Kidney epithelial cell (primary cell): Measurements from ENCODE around the gene EPN2. TPM values are rescaled to one million over a fixed set of nuclear protein-coding genes. Genes with fewer than 3 reads are reported as not detected.

Source experiments
- DNase-seq: peaks from one replicate; pipeline ENCODE4 v3.0.0-alpha.2; 2010; ENCODE audit warnings: low read depth
- H3K27me3 ChIP-seq: 2 replicates; pipeline ENCODE4 v1.6.0; 2011; ENCODE audit warnings: low read length; ENCODE audit not compliant: control insufficient read depth, insufficient read depth
- H3K36me3 ChIP-seq: 2 replicates; pipeline ENCODE4 v1.5.1; 2011; ENCODE audit warnings: low read length; ENCODE audit not compliant: control insufficient read depth, insufficient read depth
- H3K4me3 ChIP-seq: 2 replicates; pipeline ENCODE4 v1.5.1; 2011; ENCODE audit warnings: low read depth, mild to moderate bottlenecking, control low read depth, low read length
- CTCF ChIP-seq: IDR thresholded peaks from 2 replicates; pipeline ENCODE4 v1.5.1; 2011; ENCODE audit warnings: mild to moderate bottlenecking, moderate library complexity, low read length, control low read depth, inconsistent platforms; ENCODE audit not compliant: insufficient read depth, poor library complexity, severe bottlenecking
- total RNA-seq: library from RNA; depleted of rRNA; stranded (reverse); fragments of >200 nt; gene quantifications from 2 replicates; pipeline ENCODE4 v1.2.3, GENCODE V29; 2015

EPN2 gene
- total RNA-seq, 1 donor from 2014 or later = 13.7 TPM

GRCh38 chr17:19302791-19303331 is 65.7 kb downstream of the EPN2 start:
- H3K36me3 ChIP-seq = no peaks in the 10 kb centered on the region
- no peak overlapping the region for H3K4me3 ChIP-seq
- no peak for DNase-seq
- no peak for TF ChIP-seq CTCF
- H3K27me3 ChIP-seq = no peaks in the 10 kb centered on the region

GRCh38 chr17:19303367-19303776 is 66.2 kb downstream of the EPN2 start:
- Histone ChIP-seq H3K36me3 (no peaks in the 10 kb centered on the region), H3K4me3 (no peak overlapping the region), H3K27me3 (no peaks in the 10 kb centered on the region)
- no peak for DNase-seq
- TF ChIP-seq CTCF = no peak

- H3K36me3 ChIP-seq = no peaks in the 10 kb centered on the region
- DNase-seq = peak; percentile 44
These were observed 67.0 kb downstream of the EPN2 start for GRCh38 chr17:19304209-19304608.

GRCh38 chr17:19304751-19305150 is 67.6 kb downstream of the EPN2 start:
- no peak overlapping the region for H3K4me3 ChIP-seq
- DNase-seq = no peak
- H3K27me3 ChIP-seq = no peaks in the 10 kb centered on the region
- TF ChIP-seq CTCF = no peak
- H3K36me3 ChIP-seq = no peaks in the 10 kb centered on the region

More at GRCh38 chr17:19304209-19304608, 67.0 kb downstream of the EPN2 start:
- no peak for TF ChIP-seq CTCF
- Histone ChIP-seq H3K4me3 (no peak overlapping the region), H3K27me3 (no peaks in the 10 kb centered on the region)

GRCh38 chr17:19305256-19305655 is 68.1 kb downstream of the EPN2 start:
- no peaks in the 10 kb centered on the region for H3K27me3 ChIP-seq
- TF ChIP-seq CTCF = no peak
- DNase-seq = no peak
- no peaks in the 10 kb centered on the region for H3K36me3 ChIP-seq
- no peak overlapping the region for H3K4me3 ChIP-seq

GRCh38 chr17:19305761-19306159 is 68.6 kb downstream of the EPN2 start:
- no peaks in the 10 kb centered on the region for H3K27me3 ChIP-seq
- no peaks in the 10 kb centered on the region for H3K36me3 ChIP-seq
- H3K4me3 ChIP-seq = no peak overlapping the region
- TF ChIP-seq CTCF = no peak
- DNase-seq = no peak
